Ishikawa (cell line): Measurements from ENCODE around the gene RNU5D-1.

ENCODE experiments used
- EP300 ChIP-seq: IDR thresholded peaks from 2 replicates; pipeline ENCODE4 v1.6.1; 2012; ENCODE audit warnings: borderline replicate concordance
- TF ChIP-seq, protein P1 (sequence below): IDR thresholded peaks from 2 replicates; pipeline ENCODE4 v1.6.1; 2012; ENCODE audit warnings: low read depth, mild to moderate bottlenecking

DNA sequence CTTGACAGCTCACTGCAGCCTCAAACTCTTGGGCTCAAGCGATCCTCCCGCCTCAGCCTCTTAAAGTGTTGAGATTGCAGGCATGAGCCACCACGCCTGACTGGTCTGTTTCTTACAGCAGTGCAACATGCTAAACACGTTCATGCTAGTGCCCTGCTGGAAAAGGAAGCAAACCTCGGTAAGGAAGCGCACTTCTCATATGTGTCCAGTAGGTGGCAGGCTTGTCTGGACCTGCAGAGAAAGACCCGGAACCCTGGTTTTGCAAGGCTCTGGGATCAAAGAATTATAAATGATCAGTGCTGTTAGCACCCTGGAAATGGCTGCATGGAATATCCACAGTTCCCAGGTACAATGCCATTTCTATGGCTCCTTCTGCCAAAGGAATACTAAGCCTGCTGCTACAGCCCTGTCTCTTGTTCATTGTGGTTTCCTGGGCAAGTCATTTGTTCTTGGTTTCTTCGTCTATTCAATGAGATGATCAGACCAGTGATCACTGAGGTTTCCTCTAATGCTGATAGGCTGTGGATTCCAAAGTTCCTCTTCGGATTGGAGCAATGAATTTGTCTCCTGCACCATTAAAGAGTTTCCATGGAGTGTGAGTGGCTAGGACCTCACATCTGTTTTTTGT, 15.9 kb downstream of the RNU5D-1 start:
- TF ChIP-seq, protein P1, sequence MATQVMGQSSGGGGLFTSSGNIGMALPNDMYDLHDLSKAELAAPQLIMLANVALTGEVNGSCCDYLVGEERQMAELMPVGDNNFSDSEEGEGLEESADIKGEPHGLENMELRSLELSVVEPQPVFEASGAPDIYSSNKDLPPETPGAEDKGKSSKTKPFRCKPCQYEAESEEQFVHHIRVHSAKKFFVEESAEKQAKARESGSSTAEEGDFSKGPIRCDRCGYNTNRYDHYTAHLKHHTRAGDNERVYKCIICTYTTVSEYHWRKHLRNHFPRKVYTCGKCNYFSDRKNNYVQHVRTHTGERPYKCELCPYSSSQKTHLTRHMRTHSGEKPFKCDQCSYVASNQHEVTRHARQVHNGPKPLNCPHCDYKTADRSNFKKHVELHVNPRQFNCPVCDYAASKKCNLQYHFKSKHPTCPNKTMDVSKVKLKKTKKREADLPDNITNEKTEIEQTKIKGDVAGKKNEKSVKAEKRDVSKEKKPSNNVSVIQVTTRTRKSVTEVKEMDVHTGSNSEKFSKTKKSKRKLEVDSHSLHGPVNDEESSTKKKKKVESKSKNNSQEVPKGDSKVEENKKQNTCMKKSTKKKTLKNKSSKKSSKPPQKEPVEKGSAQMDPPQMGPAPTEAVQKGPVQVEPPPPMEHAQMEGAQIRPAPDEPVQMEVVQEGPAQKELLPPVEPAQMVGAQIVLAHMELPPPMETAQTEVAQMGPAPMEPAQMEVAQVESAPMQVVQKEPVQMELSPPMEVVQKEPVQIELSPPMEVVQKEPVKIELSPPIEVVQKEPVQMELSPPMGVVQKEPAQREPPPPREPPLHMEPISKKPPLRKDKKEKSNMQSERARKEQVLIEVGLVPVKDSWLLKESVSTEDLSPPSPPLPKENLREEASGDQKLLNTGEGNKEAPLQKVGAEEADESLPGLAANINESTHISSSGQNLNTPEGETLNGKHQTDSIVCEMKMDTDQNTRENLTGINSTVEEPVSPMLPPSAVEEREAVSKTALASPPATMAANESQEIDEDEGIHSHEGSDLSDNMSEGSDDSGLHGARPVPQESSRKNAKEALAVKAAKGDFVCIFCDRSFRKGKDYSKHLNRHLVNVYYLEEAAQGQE = no peak
- TF ChIP-seq EP300 = no peak
